Keratinocyte (primary cell): ENCODE measurements around the gene SPATA20. TPM values are rescaled to one million over a fixed set of nuclear protein-coding genes. Genes with fewer than 3 reads are reported as not detected.

Experiments used
- DNase-seq: peaks from one replicate; pipeline ENCODE4 v3.0.0-alpha.2; 2011; ENCODE audit warnings: low read depth, missing footprints, low spot score
- FAIRE-seq: peaks from 2 replicates; lab custom pipeline; 2011; peaks lifted over from hg19 to GRCh38; lab: Jason Lieb, UNC
- H2AFZ ChIP-seq: 2 replicates; pipeline ENCODE4 v1.6.0; 2012; ENCODE audit warnings: low read length, control low read depth, inconsistent platforms; ENCODE audit not compliant: control insufficient read depth
- H3K27ac ChIP-seq: 2 replicates; pipeline ENCODE4 v1.5.1; 2011; ENCODE audit warnings: low read length; ENCODE audit not compliant: control insufficient read depth, insufficient read depth
- H3K27me3 ChIP-seq: 3 replicates; pipeline ENCODE4 v1.6.0; 2011; ENCODE audit warnings: low read length; ENCODE audit not compliant: control insufficient read depth, insufficient read depth; ENCODE audit errors: extremely low read depth
- H3K36me3 ChIP-seq, 2 experiments: 2 replicates in 1 of 2; 3 replicates in 1 of 2; pipeline ENCODE4 v1.5.1; 2011; ENCODE audit warnings: low read length in 2 of 2, mild to moderate bottlenecking in 1 of 2; ENCODE audit not compliant: control insufficient read depth in 2 of 2, insufficient read depth in 2 of 2; ENCODE audit errors: extremely low read depth in 1 of 2
- H3K4me1 ChIP-seq: 3 replicates; pipeline ENCODE4 v1.5.1; 2011; ENCODE audit warnings: low read length; ENCODE audit not compliant: control insufficient read depth, insufficient read depth; ENCODE audit errors: extremely low read depth
- H3K4me2 ChIP-seq: 3 replicates; pipeline ENCODE4 v1.6.0; 2011; ENCODE audit warnings: low read depth, low read length; ENCODE audit not compliant: control insufficient read depth, insufficient read depth; ENCODE audit errors: extremely low read depth
- H3K4me3 ChIP-seq, 3 experiments: fragments of 200-600 bp in 1 of 3; sonication (generic) in 1 of 3; 2 replicates in 2 of 3; 3 replicates in 1 of 3; pipeline ENCODE4 v1.5.1; 2011 to 2016; ENCODE audit warnings: low read length in 3 of 3, mild to moderate bottlenecking in 3 of 3, control low read depth in 2 of 3, inconsistent platforms in 1 of 3, low read depth in 1 of 3, mixed read lengths in 1 of 3, mixed run types in 1 of 3, moderate library complexity in 1 of 3; ENCODE audit not compliant: control insufficient read depth in 2 of 3, insufficient read depth in 2 of 3; ENCODE audit errors: extremely low read depth in 1 of 3
- H3K79me2 ChIP-seq: 2 replicates; pipeline ENCODE4 v1.6.0; 2012; ENCODE audit warnings: low read length; ENCODE audit not compliant: control insufficient read depth, insufficient read depth
- H3K9ac ChIP-seq: 3 replicates; pipeline ENCODE4 v1.6.0; 2011; ENCODE audit warnings: low read length; ENCODE audit not compliant: control insufficient read depth, insufficient read depth; ENCODE audit errors: extremely low read depth
- H3K9me1 ChIP-seq: 3 replicates; pipeline ENCODE4 v1.6.0; 2011; ENCODE audit warnings: low read length; ENCODE audit not compliant: control insufficient read depth, insufficient read depth; ENCODE audit errors: extremely low read depth
- H3K9me3 ChIP-seq: 2 replicates; pipeline ENCODE4 v1.5.1; 2012; ENCODE audit warnings: low read depth, low read length; ENCODE audit not compliant: control insufficient read depth
- H4K20me1 ChIP-seq: 3 replicates; pipeline ENCODE4 v1.6.0; 2011; ENCODE audit warnings: low read length; ENCODE audit not compliant: control insufficient read depth, insufficient read depth; ENCODE audit errors: extremely low read depth
- CTCF ChIP-seq, 3 experiments: IDR thresholded peaks in 1 of 3; conservative IDR thresholded peaks in 1 of 3; optimal IDR thresholded peaks in 1 of 3; 2 replicates in 2 of 3; 3 replicates in 1 of 3; pipeline versions ENCODE3 to v1.5.1; 2011; ENCODE audit warnings: low read length in 3 of 3, mild to moderate bottlenecking in 3 of 3, moderate library complexity in 2 of 3, control low read depth in 1 of 3, inconsistent platforms in 1 of 3; ENCODE audit not compliant: insufficient read depth in 2 of 3; ENCODE audit errors: extremely low read depth in 1 of 3
- EZH2 ChIP-seq: IDR thresholded peaks from one replicate; pipeline ENCODE4 v1.6.1; 2012; ENCODE audit warnings: inconsistent platforms, mild to moderate bottlenecking, low read length, moderate library complexity
- dilution Hi-C: fragments of 300-500 bp; cut with MboI; formaldehyde crosslinking; loops from one replicate; pipeline ENCODE4 v1.7.0; 2020; ENCODE audit warnings: low sequenced_read_pairs; ENCODE audit not compliant: extremely low pct_ligation_motif_present
- polyA plus RNA-seq, 5 experiments: library from polyadenylated mRNA; depleted of rRNA in 3 of 5; stranded (reverse) in 3 of 5; stranded (forward) in 1 of 5; unstranded in 1 of 5; fragments of >200 nt; gene quantifications; 1 replicate in 1 of 5; 2 replicates in 3 of 5; 3 replicates in 1 of 5; pipeline versions ENCODE4 v1.2.1 to v1.2.3, GENCODE V29; 2011 to 2012; ENCODE audit warnings: missing spikeins in 2 of 5, low read depth in 1 of 5, low replicate concordance in 1 of 5

SPATA20 gene
- polyA plus RNA-seq, 1 donor (not counting 4 experiments of a cell fraction or from before 2014, with no cell fraction given) = 17.2 TPM

DNA sequence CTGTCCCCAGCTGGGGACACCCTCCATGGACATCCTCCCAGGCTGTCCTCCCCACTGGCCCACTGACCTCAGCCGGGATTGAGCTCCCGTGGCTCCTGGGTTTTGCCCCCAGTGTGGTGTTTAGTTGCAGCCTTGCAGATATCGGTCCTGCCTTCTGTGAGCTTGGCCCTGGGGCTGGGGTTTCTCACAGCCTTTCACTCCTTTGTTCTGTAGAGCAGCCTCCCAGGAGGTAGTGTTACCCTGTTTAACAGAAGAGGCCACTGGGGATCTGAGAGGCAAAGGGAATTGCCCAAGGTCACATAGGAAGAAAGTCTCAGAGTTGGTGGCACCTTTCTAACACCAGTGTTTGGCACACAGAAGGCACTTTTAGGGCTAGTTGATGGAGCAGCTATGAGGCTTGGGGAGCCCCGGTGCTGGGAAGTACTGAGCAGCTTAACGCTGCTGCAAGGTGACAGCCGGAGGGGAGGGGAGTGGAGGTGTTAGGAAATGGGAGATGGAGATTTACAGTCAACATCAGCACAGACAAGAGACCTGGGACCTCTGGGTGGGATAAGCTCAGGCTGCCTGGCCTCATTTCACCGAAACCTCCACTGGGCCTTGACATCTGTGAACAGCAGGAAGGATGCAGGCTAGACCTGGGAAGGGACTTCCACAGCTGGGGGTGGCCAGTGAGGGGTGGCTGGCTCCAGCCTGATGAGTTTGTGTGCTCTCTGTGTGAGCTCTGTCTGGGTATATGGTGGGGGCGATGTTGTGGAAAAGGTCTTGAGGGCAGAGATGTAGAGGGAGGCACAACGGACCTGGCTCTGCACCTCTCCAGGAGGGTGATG, 39.7 kb downstream of the SPATA20 start:
- Histone ChIP-seq H4K20me1 (no peaks in the 10 kb centered on the region), H3K9me1 (no peaks in the 10 kb centered on the region), H3K4me3 (no peak overlapping the region), H2AFZ (no peak overlapping the region), H3K79me2 (no peaks in the 10 kb centered on the region), H3K27ac (no peak overlapping the region), H3K4me2 (no peak overlapping the region), H3K9me3 (no peaks in the 10 kb centered on the region), H3K9ac (no peak overlapping the region), H3K36me3 (no peaks in the 10 kb centered on the region), H3K27me3 (peaks cover 13% of the 10 kb centered on the region), H3K4me1 (peaks cover 4% of the 10 kb centered on the region)
- TF ChIP-seq CTCF (optimal IDR thresholded peaks at IDR 0.05 in 1 of 3, IDR thresholded peaks at IDR 0.05 in 1 of 3, conservative IDR thresholded peaks at IDR 0.05 in 1 of 3; ENCODE audit: extremely low read depth in 1 of 3, insufficient read depth in 2 of 3, low read length in 3 of 3) = no peak
- no peak for TF ChIP-seq EZH2
- dilution Hi-C loops = no loop called here
- DNase-seq (no peak), FAIRE-seq (no peak)

- TF ChIP-seq CTCF (optimal IDR thresholded peaks at IDR 0.05 in 1 of 3, IDR thresholded peaks at IDR 0.05 in 1 of 3, conservative IDR thresholded peaks at IDR 0.05 in 1 of 3; ENCODE audit: extremely low read depth in 1 of 3, insufficient read depth in 2 of 3, low read length in 3 of 3) (no peak), EZH2 (no peak)
- Histone ChIP-seq H3K9ac (no peak overlapping the region), H4K20me1 (no peaks in the 10 kb centered on the region), H3K79me2 (no peaks in the 10 kb centered on the region), H3K4me3 (no peak overlapping the region), H3K36me3 (no peaks in the 10 kb centered on the region), H3K4me1 (peaks cover 4% of the 10 kb centered on the region), H3K4me2 (no peak overlapping the region), H3K27me3 (peaks cover 9% of the 10 kb centered on the region), H2AFZ (no peak overlapping the region), H3K9me3 (no peaks in the 10 kb centered on the region), H3K9me1 (no peaks in the 10 kb centered on the region), H3K27ac (no peak overlapping the region)
- DNase-seq (no peak), FAIRE-seq (no peak)
- dilution Hi-C loops = no loop called here
Observed at GRCh38 chr17:50587571-50587970, 40.6 kb downstream of the SPATA20 start.
